Lower leg skin (tissue), 3 donors: Measurements from ENCODE around the gene VRK2.

Source experiments
- POLR2A ChIP-seq, 2 donors: fragments of 450-650 bp; IDR thresholded peaks; one replicate each; pipeline ENCODE4 v1.6.1; 2016 to 2017; ENCODE audit warnings: antibody characterized with exemption in 2 of 2, mild to moderate bottlenecking in 1 of 2, moderate library complexity in 1 of 2
- TF ChIP-seq, protein P1 (sequence below), 3 donors: fragments of 450-650 bp; IDR thresholded peaks; one replicate each; pipeline ENCODE4 v1.5.1; 2016; ENCODE audit warnings: antibody characterized with exemption in 3 of 3, mild to moderate bottlenecking in 3 of 3, moderate library complexity in 2 of 3

DNA sequence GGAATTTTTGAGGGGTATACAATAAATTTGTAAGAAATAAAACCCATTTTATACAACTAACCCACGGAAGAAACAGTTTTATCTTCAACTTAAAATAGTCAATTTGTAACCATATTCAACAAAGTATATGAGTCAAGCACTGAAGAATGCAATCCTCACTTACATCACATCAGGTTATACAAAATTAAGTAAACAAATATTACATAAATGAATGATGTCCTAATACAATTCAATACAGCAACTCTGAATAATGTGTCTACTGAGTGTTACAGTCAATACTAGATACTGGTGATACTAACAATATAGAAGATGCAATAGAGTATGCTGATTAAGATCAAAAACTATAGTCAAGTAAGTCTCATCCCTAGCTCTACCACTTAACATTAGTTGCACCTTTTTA lies 135.9 kb downstream of the VRK2 start:
- TF ChIP-seq, protein P1, sequence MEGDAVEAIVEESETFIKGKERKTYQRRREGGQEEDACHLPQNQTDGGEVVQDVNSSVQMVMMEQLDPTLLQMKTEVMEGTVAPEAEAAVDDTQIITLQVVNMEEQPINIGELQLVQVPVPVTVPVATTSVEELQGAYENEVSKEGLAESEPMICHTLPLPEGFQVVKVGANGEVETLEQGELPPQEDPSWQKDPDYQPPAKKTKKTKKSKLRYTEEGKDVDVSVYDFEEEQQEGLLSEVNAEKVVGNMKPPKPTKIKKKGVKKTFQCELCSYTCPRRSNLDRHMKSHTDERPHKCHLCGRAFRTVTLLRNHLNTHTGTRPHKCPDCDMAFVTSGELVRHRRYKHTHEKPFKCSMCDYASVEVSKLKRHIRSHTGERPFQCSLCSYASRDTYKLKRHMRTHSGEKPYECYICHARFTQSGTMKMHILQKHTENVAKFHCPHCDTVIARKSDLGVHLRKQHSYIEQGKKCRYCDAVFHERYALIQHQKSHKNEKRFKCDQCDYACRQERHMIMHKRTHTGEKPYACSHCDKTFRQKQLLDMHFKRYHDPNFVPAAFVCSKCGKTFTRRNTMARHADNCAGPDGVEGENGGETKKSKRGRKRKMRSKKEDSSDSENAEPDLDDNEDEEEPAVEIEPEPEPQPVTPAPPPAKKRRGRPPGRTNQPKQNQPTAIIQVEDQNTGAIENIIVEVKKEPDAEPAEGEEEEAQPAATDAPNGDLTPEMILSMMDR (IDR thresholded peaks at IDR 0.05): no peak
- no peak for TF ChIP-seq POLR2A (IDR thresholded peaks at IDR 0.05)
